HepG2 (cell line): ENCODE data around the gene OSCP1. TPM values are rescaled to one million over a fixed set of nuclear protein-coding genes. Genes with fewer than 3 reads are reported as not detected.
A peak's percentile ranks its signal among the peaks of the same experiment; 100 is the strongest.

ENCODE experiments used
- CHD2 ChIP-seq: IDR thresholded peaks from 2 replicates; pipeline ENCODE4 v1.6.1; 2011; ENCODE audit warnings: low read depth, low read length, improper control_type of control experiment
- DRAP1 ChIP-seq: IDR thresholded peaks from 2 replicates; pipeline ENCODE4 v1.6.1; 2016; ENCODE audit warnings: missing genetic modification reagents, missing compliant biosample characterization
- FOXK2 ChIP-seq: fragments of 450-650 bp; IDR thresholded peaks from 2 replicates; pipeline ENCODE4 v1.6.1; 2016
- IKZF1 ChIP-seq: fragments of 450-650 bp; IDR thresholded peaks from 2 replicates; pipeline ENCODE4 v1.7.1; 2016
- NCOA2 ChIP-seq: sonication (generic); formaldehyde crosslinking; IDR thresholded peaks from 2 replicates; pipeline ENCODE4 v1.8.0; 2022; ENCODE audit warnings: inconsistent platforms
- NFIC ChIP-seq: IDR thresholded peaks from 2 replicates; pipeline ENCODE4 v1.6.1; 2012; ENCODE audit warnings: mild to moderate bottlenecking, low read length, inconsistent platforms
- NRL ChIP-seq: sonication (generic); formaldehyde crosslinking; IDR thresholded peaks from 2 replicates; pipeline ENCODE4 v1.5.0; 2020; ENCODE audit warnings: missing genetic modification reagents, mild to moderate bottlenecking, moderate library complexity, borderline replicate concordance
- POLR2G ChIP-seq: fragments of 200-400 bp; formaldehyde crosslinking; IDR thresholded peaks from 2 replicates; pipeline ENCODE4 v1.6.1; 2018; ENCODE audit warnings: mild to moderate bottlenecking, low read depth, low read length, moderate library complexity
- RFX3 ChIP-seq: IDR thresholded peaks from 2 replicates; pipeline ENCODE4 v1.6.1; 2016; ENCODE audit warnings: missing biosample characterization, missing genetic modification reagents
- SAFB2 ChIP-seq: sonication (generic); formaldehyde crosslinking; IDR thresholded peaks from 2 replicates; pipeline ENCODE4 v1.5.1; 2020; ENCODE audit warnings: missing genetic modification reagents, low read depth, mild to moderate bottlenecking, borderline replicate concordance
- SPEN ChIP-seq: sonication (generic); formaldehyde crosslinking; IDR thresholded peaks from 2 replicates; pipeline ENCODE4 v1.5.1; 2020; ENCODE audit warnings: low read depth, mild to moderate bottlenecking, missing genetic modification reagents
- TEAD3 ChIP-seq: optimal IDR thresholded peaks from 2 replicates; pipeline ENCODE3; 2016; ENCODE audit warnings: borderline replicate concordance
- ZBTB39 ChIP-seq: sonication (generic); formaldehyde crosslinking; IDR thresholded peaks from 2 replicates; pipeline ENCODE4 v1.5.0; 2020; ENCODE audit warnings: missing genetic modification reagents
- ZFAT ChIP-seq: sonication (generic); formaldehyde crosslinking; conservative IDR thresholded peaks from 2 replicates; pipeline ENCODE4 v1.8.1; 2023; ENCODE audit warnings: missing genetic modification reagents, inconsistent platforms
- ZFP82 ChIP-seq: sonication (generic); formaldehyde crosslinking; IDR thresholded peaks from 2 replicates; pipeline ENCODE4 v1.5.1; 2020; ENCODE audit warnings: mild to moderate bottlenecking, missing genetic modification reagents, borderline replicate concordance
- ZNF12 ChIP-seq: sonication (generic); formaldehyde crosslinking; IDR thresholded peaks from 2 replicates; pipeline ENCODE4 v1.5.0; 2020; ENCODE audit warnings: missing genetic modification reagents
- ZNF121 ChIP-seq: sonication (generic); formaldehyde crosslinking; IDR thresholded peaks from 2 replicates; pipeline ENCODE4 v1.5.0; 2020; ENCODE audit warnings: mild to moderate bottlenecking, missing genetic modification reagents
- ZNF180 ChIP-seq: sonication (generic); formaldehyde crosslinking; IDR thresholded peaks from 2 replicates; pipeline ENCODE4 v1.4.0; 2020; ENCODE audit warnings: low read depth, missing genetic modification reagents, borderline replicate concordance
- ZNF703 ChIP-seq: sonication (generic); formaldehyde crosslinking; IDR thresholded peaks from 2 replicates; pipeline ENCODE4 v1.5.1; 2020; ENCODE audit warnings: missing genetic modification reagents, mild to moderate bottlenecking, moderate library complexity, borderline replicate concordance
- ZNF737 ChIP-seq: sonication (generic); formaldehyde crosslinking; IDR thresholded peaks from 2 replicates; pipeline ENCODE4 v1.5.0; 2020; ENCODE audit warnings: missing genetic modification reagents, mild to moderate bottlenecking, borderline replicate concordance
- ZNF891 ChIP-seq: sonication (generic); formaldehyde crosslinking; IDR thresholded peaks from 2 replicates; pipeline ENCODE4 v1.5.0; 2020; ENCODE audit warnings: mild to moderate bottlenecking, missing genetic modification reagents
- polyA plus RNA-seq, 8 experiments: library from polyadenylated mRNA; depleted of rRNA in 3 of 8; stranded (reverse) in 7 of 8; unstranded in 1 of 8; fragments of >200 nt; fragmentation: Illumina TruSeq in 4 of 8; extraction: Trizol in 4 of 8; gene quantifications; 2 replicates each; pipeline versions ENCODE4 v1.2.1 to v1.2.3, GENCODE V29; 2011 to 2016; ENCODE audit warnings: low read depth in 4 of 8, missing spikeins in 1 of 8, mixed read lengths in 1 of 8; ENCODE audit not compliant: insufficient read depth in 1 of 8
- total RNA-seq, 5 experiments: library from RNA; depleted of rRNA; stranded (reverse); fragments of >200 nt; fragmentation: Illumina TruSeq; extraction: Trizol; gene quantifications; 2 replicates each; pipeline ENCODE4 v1.2.3, GENCODE V29; 2016; ENCODE audit warnings: low read depth in 1 of 5
- TF ChIP-seq, protein P1 (sequence below): sonication (generic); formaldehyde crosslinking; IDR thresholded peaks from 2 replicates; pipeline ENCODE4 v1.5.0; 2020; ENCODE audit warnings: missing genetic modification reagents, mild to moderate bottlenecking, borderline replicate concordance
- TF ChIP-seq, protein P2 (sequence below): sonication (generic); formaldehyde crosslinking; IDR thresholded peaks from 2 replicates; pipeline ENCODE4 v1.8.0; 2022; ENCODE audit warnings: low read depth, missing genetic modification reagents

Gene OSCP1
- total and polyA plus RNA-seq, 2 of the 13 experiments (the other 11 are each of a cell fraction or from before 2014, with no cell fraction given) = 0.60 to 0.84 TPM

- TF ChIP-seq NCOA2 (peak; percentile 99), ZNF703 (CRISPR knock-in tag) (peak; percentile 34; the same call in 1 of the 2 replicates), IKZF1 (no peak), SPEN (peak; percentile 82), ZNF121 (CRISPR knock-in tag) (peak; percentile 65; the same call in 1 of the 2 replicates), ZNF737 (CRISPR knock-in tag) (peak; percentile 74; the same call in 1 of the 2 replicates), ZNF180 (peak; percentile 83; the same call in 1 of the 2 replicates), RFX3 (CRISPR knock-in tag) (no peak), ZFAT (CRISPR knock-in tag) (no peak; the same call in 1 of the 2 replicates), POLR2G (peak; percentile 70), ZBTB39 (no peak), SAFB2 (CRISPR knock-in tag) (no peak; the same call in 1 of the 2 replicates), ZNF12 (CRISPR knock-in tag) (peak; percentile 86), NRL (CRISPR knock-in tag) (0 out of 2 replicates have a peak, but pooled peaks have one; percentile 25), DRAP1 (CRISPR knock-in tag) (peak; percentile 45), ZFP82 (CRISPR knock-in tag) (no peak), CHD2 (peak; percentile 31; the same call in 1 of the 2 replicates), FOXK2 (peak; percentile 89), NFIC (peak; percentile 88), ZNF891 (CRISPR knock-in tag) (no peak), TEAD3 (peak; percentile 71)
- TF ChIP-seq, protein P1, sequence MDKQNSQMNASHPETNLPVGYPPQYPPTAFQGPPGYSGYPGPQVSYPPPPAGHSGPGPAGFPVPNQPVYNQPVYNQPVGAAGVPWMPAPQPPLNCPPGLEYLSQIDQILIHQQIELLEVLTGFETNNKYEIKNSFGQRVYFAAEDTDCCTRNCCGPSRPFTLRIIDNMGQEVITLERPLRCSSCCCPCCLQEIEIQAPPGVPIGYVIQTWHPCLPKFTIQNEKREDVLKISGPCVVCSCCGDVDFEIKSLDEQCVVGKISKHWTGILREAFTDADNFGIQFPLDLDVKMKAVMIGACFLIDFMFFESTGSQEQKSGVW (CRISPR knock-in tag) = no peak
- TF ChIP-seq, protein P2, sequence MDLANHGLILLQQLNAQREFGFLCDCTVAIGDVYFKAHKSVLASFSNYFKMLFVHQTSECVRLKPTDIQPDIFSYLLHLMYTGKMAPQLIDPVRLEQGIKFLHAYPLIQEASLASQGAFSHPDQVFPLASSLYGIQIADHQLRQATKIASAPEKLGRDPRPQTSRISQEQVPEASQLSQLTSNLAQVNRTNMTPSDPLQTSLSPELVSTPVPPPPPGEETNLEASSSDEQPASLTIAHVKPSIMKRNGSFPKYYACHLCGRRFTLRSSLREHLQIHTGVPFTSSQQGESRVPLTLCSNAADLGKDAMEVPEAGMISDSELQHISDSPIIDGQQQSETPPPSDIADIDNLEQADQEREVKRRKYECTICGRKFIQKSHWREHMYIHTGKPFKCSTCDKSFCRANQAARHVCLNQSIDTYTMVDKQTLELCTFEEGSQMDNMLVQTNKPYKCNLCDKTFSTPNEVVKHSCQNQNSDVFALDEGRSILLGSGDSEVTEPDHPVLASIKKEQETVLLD (CRISPR knock-in tag) = no peak
Measured at GRCh38 chr1:36486439-36487335, 36.4 kb upstream of the OSCP1 start (continued).
